ENCODE measurements around the gene CD7.

GRCh38 chr17:82309656-82310570, 7.5 kb downstream of the CD7 start:
- TF ChIP-seq CTCF (IDR thresholded peaks at IDR 0.05) (no peak), POLR2A (IDR thresholded peaks at IDR 0.05) (no peak)

Data from esophagus squamous epithelium (tissue), 4 donors.